HUES64 (cell line): ENCODE results near the gene UVSSA.
"Not testable (repeated sequence)": the region's sequence is repeated elsewhere in the genome, so short reads cannot be mapped to it uniquely, and the experiment has no call there.

Source experiments
- H3K27ac ChIP-seq: 2 replicates; pipeline ENCODE4 v1.7.0; 2013; ENCODE audit warnings: low read depth, low read length, inconsistent platforms
- H3K27me3 ChIP-seq: 2 replicates; pipeline ENCODE4 v1.6.1; 2013; ENCODE audit warnings: mild to moderate bottlenecking, low read length; ENCODE audit not compliant: insufficient read depth
- H3K36me3 ChIP-seq: 2 replicates; pipeline ENCODE4 v1.6.1; 2013; ENCODE audit warnings: mild to moderate bottlenecking, low read length; ENCODE audit not compliant: insufficient read depth
- H3K4me1 ChIP-seq: 2 replicates; pipeline ENCODE4 v1.6.1; 2013; ENCODE audit warnings: mild to moderate bottlenecking, low read length, moderate library complexity; ENCODE audit not compliant: insufficient read depth
- H3K4me3 ChIP-seq: 2 replicates; pipeline ENCODE4 v1.5.1; 2013; ENCODE audit warnings: mild to moderate bottlenecking, low read length, moderate library complexity
- H3K9ac ChIP-seq: 2 replicates; pipeline ENCODE4 v1.6.1; 2013; ENCODE audit warnings: mild to moderate bottlenecking, low read depth, low read length
- H3K9me3 ChIP-seq: 2 replicates; pipeline ENCODE4 v1.6.1; 2013; ENCODE audit warnings: low read depth, low read length; ENCODE audit not compliant: insufficient read depth
- WGBS: fragments of 150-250, 120-280 bp; methylation state at CpG from one replicate; pipeline ENCODE4 v1.1.7; 2013; ENCODE audit warnings: missing lambda C conversion rate; 5-methylcytosine and 5-hydroxymethylcytosine counted together

The UVSSA gene

DNA sequence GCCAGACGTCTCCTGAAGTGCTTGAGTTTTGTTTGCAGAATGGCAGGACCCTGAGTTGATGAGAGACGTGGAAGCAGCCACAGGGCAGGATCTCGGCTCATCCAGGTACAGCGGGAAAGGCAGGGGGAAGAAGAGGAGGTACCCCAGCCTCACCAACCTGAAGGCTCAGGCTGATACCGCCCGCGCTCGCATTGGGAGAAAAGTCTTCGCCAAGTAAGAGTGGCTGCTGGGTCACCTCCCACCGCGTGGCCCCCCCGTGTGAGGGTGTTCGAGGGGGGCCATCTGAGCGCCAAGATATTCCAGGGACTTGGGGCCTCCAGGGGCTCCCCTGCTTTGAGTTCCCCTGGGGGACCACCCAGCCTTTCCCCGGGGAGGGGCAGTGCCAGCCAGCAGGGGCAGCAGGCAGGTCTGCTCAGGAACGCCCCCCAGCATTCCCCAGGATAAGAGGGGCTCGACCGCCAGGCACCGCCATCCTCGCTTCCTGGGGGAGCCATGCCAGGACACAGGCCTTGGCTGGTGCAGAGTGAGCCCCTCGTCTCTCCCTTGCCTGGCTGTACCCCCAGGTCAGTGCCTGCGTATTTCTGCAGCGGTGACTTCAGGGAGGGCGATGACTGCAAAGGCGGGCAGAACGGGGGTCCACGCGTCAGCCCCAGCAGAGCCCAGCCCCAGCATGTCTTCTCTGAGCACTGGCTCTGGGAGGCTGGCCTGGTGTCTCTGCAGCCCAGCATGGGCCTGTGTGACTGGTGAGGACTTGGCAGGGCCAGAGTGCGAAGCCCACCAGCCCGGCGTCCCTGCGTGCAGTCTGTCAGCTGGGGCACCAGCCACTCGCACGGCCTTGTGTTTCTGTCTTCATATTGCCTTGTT, 37.0 kb downstream of the UVSSA start:
- Histone ChIP-seq H3K27me3 (no peaks in the 10 kb centered on the region), H3K27ac (no peak overlapping the region), H3K36me3 (peaks cover 17% of the 10 kb centered on the region), H3K9me3 (0 out of 2 replicates have a peak, but pooled peaks cover 8% of the 10 kb centered on the region), H3K9ac (no peak overlapping the region; the same call in 1 of the 2 replicates), H3K4me1 (no peaks in the 10 kb centered on the region), H3K4me3 (no peak overlapping the region)
- WGBS = 96% methylated on average over 34 of the region's 34 CpGs

DNA sequence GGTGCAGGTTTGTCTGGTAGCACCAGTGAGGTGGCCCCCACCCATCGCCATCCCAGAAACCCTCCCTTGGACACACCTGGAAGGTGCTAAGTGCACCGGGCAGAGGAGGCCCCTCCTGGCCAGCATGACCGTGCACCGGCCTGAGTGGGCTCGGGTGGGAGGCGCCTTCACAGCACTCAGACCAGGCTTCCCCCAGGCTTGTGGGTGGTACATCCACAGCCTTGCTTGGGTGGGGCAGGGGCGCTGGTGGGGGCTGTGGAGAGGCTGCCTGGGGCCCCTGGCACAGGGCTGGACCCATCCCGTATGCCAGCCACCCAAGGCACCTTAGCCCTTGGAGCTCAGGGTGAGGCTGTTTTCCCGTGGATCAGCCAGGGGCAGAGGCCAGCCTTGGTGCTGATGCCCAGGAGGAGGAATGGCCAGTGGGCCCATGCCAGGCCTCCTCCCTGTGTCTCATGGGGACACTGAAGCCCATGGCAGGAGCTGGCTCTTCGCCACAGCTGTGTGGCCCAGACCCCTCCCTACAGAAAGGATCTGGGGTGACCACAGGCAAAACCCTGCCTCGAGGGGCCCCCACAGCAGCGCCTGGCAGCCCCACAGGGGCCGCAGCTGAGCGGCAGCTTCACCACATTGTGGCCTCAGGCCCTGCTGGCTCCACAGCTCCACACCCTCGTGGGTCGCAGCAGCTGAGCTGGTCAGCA, 37.8 kb downstream of the UVSSA start:
- Histone ChIP-seq H3K9me3 (0 out of 2 replicates have a peak, but pooled peaks cover 8% of the 10 kb centered on the region), H3K4me1 (no peaks in the 10 kb centered on the region), H3K27me3 (no peaks in the 10 kb centered on the region), H3K9ac (no peak overlapping the region), H3K36me3 (peaks cover 17% of the 10 kb centered on the region), H3K4me3 (no peak overlapping the region), H3K27ac (no peak overlapping the region)
- 94% methylated on average over 16 of the region's 16 CpGs for WGBS

DNA sequence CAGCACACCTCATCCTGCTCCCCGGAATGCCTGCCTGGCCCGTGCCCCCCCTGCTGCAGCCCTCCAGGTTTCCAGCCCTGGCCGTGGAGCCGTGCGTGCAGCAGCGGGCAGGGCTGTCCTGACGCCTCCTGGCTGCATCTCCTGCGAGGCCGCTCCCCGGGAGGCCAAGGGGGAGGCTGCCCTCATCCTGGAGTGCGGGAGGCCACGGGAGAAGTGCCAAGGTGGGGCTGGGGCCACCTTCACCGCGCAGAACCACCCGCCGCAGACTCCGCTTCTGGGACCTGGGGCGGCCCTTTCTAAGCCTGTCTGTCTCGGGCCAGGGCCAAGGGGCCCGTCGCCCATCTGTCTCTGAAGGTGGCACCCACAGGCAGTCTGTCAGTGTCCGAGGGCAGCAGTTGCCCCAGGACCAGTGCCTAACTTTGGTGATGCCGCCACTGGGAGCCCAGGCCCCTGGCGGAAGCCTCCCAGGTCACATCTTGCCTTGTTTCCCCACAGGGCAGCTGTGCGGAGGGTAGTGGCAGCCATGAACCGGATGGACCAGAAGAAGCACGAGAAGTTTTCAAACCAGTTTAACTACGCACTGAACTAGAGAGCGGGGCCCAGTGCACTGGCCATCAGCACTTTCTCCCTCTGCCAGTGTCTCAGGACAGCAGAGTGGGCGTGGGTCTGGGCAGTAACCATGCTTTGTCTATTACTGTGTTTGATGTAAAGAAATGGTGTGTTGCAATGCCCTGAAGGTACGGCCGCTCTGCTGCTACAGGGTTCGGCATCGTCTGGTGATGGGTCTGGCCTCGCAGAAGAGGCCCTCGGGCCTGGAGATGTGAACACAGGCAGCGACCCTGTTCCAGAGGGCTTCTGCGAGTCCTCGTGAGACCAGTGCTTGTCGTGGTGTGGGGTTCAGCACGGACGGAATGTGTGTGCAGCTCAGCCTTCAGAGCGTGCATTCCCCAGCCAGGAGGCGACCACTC, 38.6 kb downstream of the UVSSA start:
- Histone ChIP-seq H3K4me1 (no peaks in the 10 kb centered on the region), H3K36me3 (peaks cover 17% of the 10 kb centered on the region), H3K9ac (no peak overlapping the region), H3K9me3 (0 out of 2 replicates have a peak, but pooled peaks cover 8% of the 10 kb centered on the region), H3K27ac (no peak overlapping the region), H3K4me3 (no peak overlapping the region), H3K27me3 (no peaks in the 10 kb centered on the region)
- 95% methylated on average over 44 of the region's 44 CpGs for WGBS

DNA sequence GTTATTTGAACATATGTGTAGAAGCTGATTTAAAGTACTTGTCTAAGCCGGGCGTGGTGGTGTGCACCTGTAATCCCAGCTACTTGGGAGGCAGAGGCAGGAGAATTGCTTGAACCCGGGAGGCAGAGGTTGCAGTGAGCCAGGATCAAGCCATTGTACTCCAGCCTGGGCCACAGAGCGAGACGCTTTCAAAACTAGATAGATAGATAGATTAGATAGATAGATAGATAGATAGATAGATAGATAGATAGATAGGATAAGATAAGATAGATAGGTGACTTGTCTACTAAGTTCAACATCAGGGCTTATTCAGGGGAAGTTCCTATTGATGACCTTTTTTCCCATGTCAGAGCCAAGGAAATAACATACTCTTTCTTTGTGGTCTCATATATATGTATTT, 46.4 kb downstream of the UVSSA start:
- WGBS = 94% methylated on average over 5 of the region's 5 CpGs
- H3K36me3 ChIP-seq, H3K27me3 ChIP-seq, H3K4me1 ChIP-seq, H3K27ac ChIP-seq, H3K4me3 ChIP-seq, H3K9ac ChIP-seq: not testable (repeated sequence)
- H3K9me3 ChIP-seq = 0 out of 2 replicates have a peak, but pooled peaks cover 15% of the 10 kb centered on the region

DNA sequence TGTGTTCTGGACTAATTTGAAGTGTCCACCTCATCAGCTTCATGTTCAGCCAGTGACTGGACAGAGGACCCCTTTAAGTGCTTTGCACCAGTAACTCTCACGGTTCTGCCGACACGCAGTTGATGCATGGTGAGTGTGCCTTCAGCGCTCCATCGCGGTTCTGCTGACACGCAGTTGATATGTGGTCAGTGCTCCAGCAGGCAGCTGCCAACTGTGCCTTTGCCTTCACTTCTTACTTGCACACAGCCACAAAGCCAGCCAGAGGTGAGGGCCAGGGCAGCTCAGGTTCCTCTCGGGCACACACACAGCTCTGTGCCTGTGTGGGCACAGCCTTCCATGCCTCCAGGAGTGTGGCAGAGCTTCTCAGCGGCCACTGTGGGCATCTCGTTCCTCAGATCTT, 46.9 kb downstream of the UVSSA start:
- Histone ChIP-seq H3K36me3 (no peaks in the 10 kb centered on the region), H3K4me3 (no peak overlapping the region), H3K9me3 (0 out of 2 replicates have a peak, but pooled peaks cover 10% of the 10 kb centered on the region), H3K27me3 (peaks cover under 1% of the 10 kb centered on the region; the same call in 1 of the 2 replicates), H3K4me1 (no peaks in the 10 kb centered on the region), H3K27ac (no peak overlapping the region), H3K9ac (no peak overlapping the region)
- WGBS = 91% methylated on average over 10 of the region's 10 CpGs

DNA sequence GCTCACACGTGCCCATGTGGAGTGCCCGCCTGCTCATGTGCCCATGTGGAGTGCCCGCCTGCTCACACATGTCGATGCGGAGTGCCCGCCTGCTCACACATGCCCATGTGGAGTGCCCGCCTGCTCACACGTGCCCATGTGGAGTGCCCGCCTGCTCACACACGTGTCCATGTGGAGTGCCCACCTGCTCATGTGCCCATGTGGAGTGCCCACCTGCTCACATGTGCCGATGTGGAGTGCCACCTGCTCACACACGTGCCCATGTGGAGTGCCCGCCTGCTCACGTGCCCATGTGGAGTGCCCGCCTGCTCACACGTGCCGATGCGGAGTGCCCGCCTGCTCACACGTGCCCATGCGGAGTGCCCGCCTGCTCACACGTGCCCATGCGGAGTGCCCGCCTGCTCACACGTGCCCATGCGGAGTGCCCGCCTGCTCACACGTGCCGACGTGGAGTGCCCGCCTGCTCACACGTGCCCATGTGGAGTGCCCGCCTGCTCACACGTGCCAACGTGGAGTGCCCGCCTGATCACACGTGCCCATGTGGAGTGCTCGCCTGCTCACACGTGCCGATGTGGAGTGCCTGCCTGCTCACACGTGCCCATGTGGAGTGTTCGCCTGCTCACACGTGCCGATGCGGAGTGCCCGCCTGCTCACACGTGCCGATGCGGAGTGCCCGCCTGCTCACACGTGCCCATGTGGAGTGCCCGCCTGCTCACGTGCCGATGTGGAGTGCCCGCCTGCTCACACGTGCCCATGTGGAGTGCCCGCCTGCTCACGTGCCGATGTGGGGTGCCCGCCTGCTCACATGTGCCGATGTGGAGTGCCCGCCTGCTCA, 47.8 kb downstream of the UVSSA start:
- not testable (repeated sequence) for H3K9ac ChIP-seq, H3K4me1 ChIP-seq, H3K9me3 ChIP-seq, H3K27ac ChIP-seq, H3K4me3 ChIP-seq, H3K27me3 ChIP-seq, H3K36me3 ChIP-seq
- 96% methylated on average over 63 of the region's 63 CpGs for WGBS

DNA sequence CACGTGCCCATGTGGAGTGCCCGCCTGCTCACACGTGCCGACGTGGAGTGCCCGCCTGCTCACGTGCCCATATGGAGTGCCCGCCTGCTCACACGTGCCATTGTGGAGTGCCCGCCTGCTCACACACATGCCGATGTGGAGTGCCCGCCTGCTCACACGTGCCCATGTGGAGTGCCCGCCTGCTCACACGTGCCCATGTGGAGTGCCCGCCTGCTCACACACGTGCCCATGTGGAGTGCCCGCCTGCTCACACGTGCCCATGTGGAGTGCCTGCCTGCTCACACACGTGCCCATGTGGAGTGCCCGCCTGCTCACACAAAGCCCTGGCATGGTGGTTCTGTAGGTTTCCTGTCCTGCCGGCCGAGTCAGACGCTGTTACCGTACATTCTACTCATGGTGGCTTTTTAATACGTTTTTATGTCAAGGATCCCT, 48.4 kb downstream of the UVSSA start:
- not testable (repeated sequence) for H3K36me3 ChIP-seq, H3K4me3 ChIP-seq, H3K9ac ChIP-seq, H3K9me3 ChIP-seq, H3K27ac ChIP-seq, H3K4me1 ChIP-seq
- H3K27me3 ChIP-seq = peaks cover 15% of the 10 kb centered on the region
- 95% methylated on average over 26 of the region's 26 CpGs for WGBS

DNA sequence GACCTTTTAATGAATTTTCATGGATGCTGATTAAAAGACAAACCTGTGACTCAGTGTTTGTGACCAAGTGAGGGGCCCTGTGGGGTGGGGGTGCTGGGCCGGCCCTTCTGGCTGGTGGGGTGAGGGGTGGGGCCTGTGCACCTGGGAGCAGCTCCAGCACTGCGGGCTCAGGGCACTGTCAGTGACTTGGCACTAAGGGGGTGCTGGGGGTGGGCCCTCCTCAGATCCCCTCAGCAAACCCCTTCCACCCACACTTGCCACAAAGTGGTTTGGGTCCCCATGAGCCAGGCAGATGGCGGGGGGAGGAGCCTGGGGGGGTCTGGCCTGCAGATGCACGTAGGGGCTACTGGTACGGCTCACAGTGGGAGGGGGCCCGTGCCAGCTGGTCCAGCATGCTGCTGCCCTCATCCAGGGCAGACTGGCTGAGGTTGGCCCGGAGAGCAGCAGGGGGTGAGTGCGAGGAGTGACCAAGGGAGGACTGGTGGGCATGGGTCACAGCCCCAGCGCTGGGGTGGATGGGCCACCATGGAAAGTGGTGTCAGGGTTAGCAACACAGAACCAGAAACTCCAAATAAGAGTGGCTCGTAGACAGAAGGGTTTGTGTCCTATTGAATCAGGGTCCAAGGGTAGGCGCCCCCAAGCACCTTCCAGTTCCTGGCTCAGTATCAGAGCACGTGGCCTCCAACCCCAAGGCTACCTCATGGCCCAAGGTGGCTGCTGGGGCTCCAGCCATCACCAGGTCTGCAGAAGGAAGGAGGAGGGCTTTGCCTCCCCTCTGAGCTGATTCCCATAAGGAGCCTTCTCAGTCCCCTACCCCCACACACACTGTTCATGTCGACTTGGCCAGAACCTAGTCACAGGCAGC, 49.2 kb downstream of the UVSSA start:
- 0 out of 2 replicates have a peak, but pooled peaks cover 10% of the 10 kb centered on the region for H3K9me3 ChIP-seq
- 92% methylated on average over 11 of the region's 13 CpGs for WGBS
- no peaks in the 10 kb centered on the region for H3K4me1 ChIP-seq
- no peak overlapping the region for H3K27ac ChIP-seq
- H3K27me3 ChIP-seq = peaks cover 23% of the 10 kb centered on the region
- no peaks in the 10 kb centered on the region for H3K36me3 ChIP-seq
- H3K4me3 ChIP-seq = no peak overlapping the region
- no peak overlapping the region for H3K9ac ChIP-seq

DNA sequence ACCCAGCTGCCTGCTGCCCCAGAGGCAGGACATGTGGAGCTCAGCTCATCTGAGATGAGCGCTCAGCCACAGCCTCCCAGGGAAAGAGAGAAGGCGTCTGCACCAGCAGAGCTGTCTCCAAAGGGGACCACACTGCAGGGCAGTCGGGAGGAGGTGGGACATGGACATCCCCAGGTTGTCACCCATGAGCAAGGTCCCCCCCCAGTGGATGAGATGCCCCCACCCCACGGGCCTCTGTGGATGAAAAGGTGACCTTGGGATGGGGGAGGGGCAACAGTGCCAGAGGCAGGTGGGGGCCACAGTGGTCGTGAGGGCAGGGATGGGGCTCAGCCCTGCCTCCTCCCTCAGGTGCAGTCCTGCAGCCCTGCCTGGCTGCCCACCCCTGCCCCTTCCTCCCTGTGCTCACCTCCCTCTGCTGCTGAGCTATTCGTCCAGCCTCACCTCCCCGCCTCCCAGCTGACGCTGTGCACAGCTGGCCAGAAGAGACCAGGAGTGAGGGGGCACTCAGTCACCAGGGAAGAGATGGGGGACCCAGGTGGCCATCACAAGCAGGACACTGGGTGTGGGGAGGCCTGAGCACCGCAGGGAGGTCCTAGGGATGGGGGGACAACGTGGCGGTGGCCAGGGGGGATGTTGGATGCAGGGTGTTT, 49.9 kb downstream of the UVSSA start:
- no peaks in the 10 kb centered on the region for H3K36me3 ChIP-seq
- peaks cover 30% of the 10 kb centered on the region for H3K27me3 ChIP-seq
- H3K9me3 ChIP-seq = 0 out of 2 replicates have a peak, but pooled peaks cover 10% of the 10 kb centered on the region
- no peaks in the 10 kb centered on the region for H3K4me1 ChIP-seq
- H3K4me3 ChIP-seq = no peak overlapping the region
- 93% methylated on average over 11 of the region's 11 CpGs for WGBS
- no peak overlapping the region for H3K9ac ChIP-seq
- no peak overlapping the region for H3K27ac ChIP-seq
